ENCODE data around the gene FAM171A1. TPM values are rescaled to one million over a fixed set of nuclear protein-coding genes. Genes with fewer than 3 reads are reported as not detected.
"Not testable (repeated sequence)": the region's sequence is repeated elsewhere in the genome, so short reads cannot be mapped to it uniquely, and the experiment has no call there.

Gene FAM171A1
- total RNA-seq, 1 donor from 2014 or later: 86.1 TPM

GRCh38 chr10:15408557-15408956 is 37.5 kb upstream of the FAM171A1 start:
- H3K4me3 Mint-ChIP-seq (ENCODE audit: low read depth): no peak overlapping the region
- no peak overlapping the region for H3K27ac Mint-ChIP-seq
- no peak for TF ChIP-seq CTCF (IDR thresholded peaks at IDR 0.05; ENCODE audit: unreplicated experiment)
- DNase-seq (ENCODE audit: low spot score, unreplicated experiment): no peak
- no peaks in the 10 kb centered on the region for H3K4me1 Mint-ChIP-seq (ENCODE audit: low read depth)
- no peaks in the 10 kb centered on the region for H3K27me3 Mint-ChIP-seq
- H3K9me3 Mint-ChIP-seq (ENCODE audit: low read depth): peaks cover 16% of the 10 kb centered on the region
- peaks cover 3% of the 10 kb centered on the region for H3K36me3 Mint-ChIP-seq (ENCODE audit: insufficient read depth)

GRCh38 chr10:15405319-15405718 is 34.2 kb upstream of the FAM171A1 start:
- H3K27ac Mint-ChIP-seq: no peak overlapping the region
- no peaks in the 10 kb centered on the region for H3K27me3 Mint-ChIP-seq
- H3K4me3 Mint-ChIP-seq (ENCODE audit: low read depth): no peak overlapping the region
- H3K4me1 Mint-ChIP-seq (ENCODE audit: low read depth): no peaks in the 10 kb centered on the region
- H3K9me3 Mint-ChIP-seq (ENCODE audit: low read depth): peaks cover 19% of the 10 kb centered on the region
- no peak for DNase-seq (ENCODE audit: low spot score, unreplicated experiment)
- TF ChIP-seq CTCF (IDR thresholded peaks at IDR 0.05; ENCODE audit: unreplicated experiment): no peak
- H3K36me3 Mint-ChIP-seq (ENCODE audit: insufficient read depth): peaks cover 3% of the 10 kb centered on the region

- H3K27me3 Mint-ChIP-seq: no peaks in the 10 kb centered on the region
- DNase-seq (ENCODE audit: low spot score, unreplicated experiment): no peak
- no peak for TF ChIP-seq CTCF (IDR thresholded peaks at IDR 0.05; ENCODE audit: unreplicated experiment)
- H3K9me3 Mint-ChIP-seq (ENCODE audit: low read depth): peaks cover 19% of the 10 kb centered on the region
- H3K4me3 Mint-ChIP-seq (ENCODE audit: low read depth): no peak overlapping the region
- no peak overlapping the region for H3K27ac Mint-ChIP-seq
- peaks cover 3% of the 10 kb centered on the region for H3K36me3 Mint-ChIP-seq (ENCODE audit: insufficient read depth)
- no peaks in the 10 kb centered on the region for H3K4me1 Mint-ChIP-seq (ENCODE audit: low read depth)
Observed at GRCh38 chr10:15401382-15401781, 30.3 kb upstream of the FAM171A1 start.

GRCh38 chr10:15400461-15400860 is 29.4 kb upstream of the FAM171A1 start:
- not testable (repeated sequence) for H3K4me3 Mint-ChIP-seq (ENCODE audit: low read depth); DNase-seq (ENCODE audit: low spot score, unreplicated experiment); H3K36me3 Mint-ChIP-seq (ENCODE audit: insufficient read depth); H3K27ac Mint-ChIP-seq; H3K4me1 Mint-ChIP-seq (ENCODE audit: low read depth); H3K27me3 Mint-ChIP-seq
- peaks cover 18% of the 10 kb centered on the region for H3K9me3 Mint-ChIP-seq (ENCODE audit: low read depth)

GRCh38 chr10:15399060-15399661 is 28.1 kb upstream of the FAM171A1 start:
- no peaks in the 10 kb centered on the region for H3K4me1 Mint-ChIP-seq (ENCODE audit: low read depth)

More at GRCh38 chr10:15399060-15399661, 28.1 kb upstream of the FAM171A1 start:
- Mint-ChIP-seq H3K36me3 (ENCODE audit: insufficient read depth) (no peaks in the 10 kb centered on the region), H3K4me3 (ENCODE audit: low read depth) (no peak overlapping the region), H3K27ac (no peak overlapping the region), H3K9me3 (ENCODE audit: low read depth) (peaks cover 8% of the 10 kb centered on the region), H3K27me3 (no peaks in the 10 kb centered on the region)
- DNase-seq (ENCODE audit: low spot score, unreplicated experiment): no peak
- no peak for TF ChIP-seq CTCF (IDR thresholded peaks at IDR 0.05; ENCODE audit: unreplicated experiment)
